ENCODE measurements around the gene ADGRG3.

DNA sequence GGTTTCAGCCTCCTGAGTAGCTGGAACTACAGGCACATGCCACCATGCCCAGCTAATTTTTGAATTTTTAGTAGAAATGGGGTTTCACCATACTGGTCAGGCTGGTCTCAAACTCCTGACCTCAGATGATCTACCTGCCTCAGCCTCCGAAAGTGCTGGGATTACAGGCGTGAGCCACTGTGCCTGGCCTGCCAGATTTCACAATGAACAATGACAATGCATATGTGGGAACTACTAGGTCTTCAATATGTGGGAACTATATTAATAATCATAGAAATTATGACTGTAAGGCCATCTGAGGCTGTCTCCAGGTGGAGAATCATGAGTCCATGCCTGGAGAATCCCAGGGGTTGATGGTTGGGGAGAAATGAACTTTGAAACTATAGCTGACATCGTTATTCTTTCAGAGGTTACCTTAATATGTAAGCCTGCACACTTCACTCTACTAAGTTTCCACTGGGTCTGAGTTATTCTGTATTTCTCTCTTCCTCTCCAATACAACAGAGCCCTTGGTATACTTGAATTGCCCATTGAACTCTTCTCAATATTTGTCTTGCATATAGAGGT, 19.3 kb downstream of the ADGRG3 start:
- TF ChIP-seq, protein P1, sequence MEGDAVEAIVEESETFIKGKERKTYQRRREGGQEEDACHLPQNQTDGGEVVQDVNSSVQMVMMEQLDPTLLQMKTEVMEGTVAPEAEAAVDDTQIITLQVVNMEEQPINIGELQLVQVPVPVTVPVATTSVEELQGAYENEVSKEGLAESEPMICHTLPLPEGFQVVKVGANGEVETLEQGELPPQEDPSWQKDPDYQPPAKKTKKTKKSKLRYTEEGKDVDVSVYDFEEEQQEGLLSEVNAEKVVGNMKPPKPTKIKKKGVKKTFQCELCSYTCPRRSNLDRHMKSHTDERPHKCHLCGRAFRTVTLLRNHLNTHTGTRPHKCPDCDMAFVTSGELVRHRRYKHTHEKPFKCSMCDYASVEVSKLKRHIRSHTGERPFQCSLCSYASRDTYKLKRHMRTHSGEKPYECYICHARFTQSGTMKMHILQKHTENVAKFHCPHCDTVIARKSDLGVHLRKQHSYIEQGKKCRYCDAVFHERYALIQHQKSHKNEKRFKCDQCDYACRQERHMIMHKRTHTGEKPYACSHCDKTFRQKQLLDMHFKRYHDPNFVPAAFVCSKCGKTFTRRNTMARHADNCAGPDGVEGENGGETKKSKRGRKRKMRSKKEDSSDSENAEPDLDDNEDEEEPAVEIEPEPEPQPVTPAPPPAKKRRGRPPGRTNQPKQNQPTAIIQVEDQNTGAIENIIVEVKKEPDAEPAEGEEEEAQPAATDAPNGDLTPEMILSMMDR (IDR thresholded peaks at IDR 0.05), result no peak
- no peak for TF ChIP-seq ZFX (IDR thresholded peaks at IDR 0.05; ENCODE audit: borderline replicate concordance)
